HepG2 (cell line): ENCODE data around the gene TWIST2. TPM values are rescaled to one million over a fixed set of nuclear protein-coding genes. Genes with fewer than 3 reads are reported as not detected.

Experiments used
- AGO1 ChIP-seq: fragments of 200-400 bp; formaldehyde crosslinking; IDR thresholded peaks from 2 replicates; pipeline ENCODE4 v1.6.1; 2017; ENCODE audit warnings: mild to moderate bottlenecking, low read depth, low read length, moderate library complexity; ENCODE audit not compliant: poor library complexity, severe bottlenecking
- AGO2 ChIP-seq: fragments of 200-400 bp; formaldehyde crosslinking; optimal IDR thresholded peaks from 2 replicates; pipeline ENCODE3; 2017; ENCODE audit warnings: mild to moderate bottlenecking, low read depth, low read length, moderate library complexity
- ARNTL ChIP-seq: sonication (generic); formaldehyde crosslinking; IDR thresholded peaks from 2 replicates; pipeline ENCODE4 v1.4.0; 2020; ENCODE audit warnings: mild to moderate bottlenecking, missing genetic modification reagents
- CHD4 ChIP-seq: fragments of 200-600 bp; sonication (generic); IDR thresholded peaks from 2 replicates; pipeline ENCODE4 v1.7.0; 2017; ENCODE audit warnings: mild to moderate bottlenecking, low read length, borderline replicate concordance
- GABPA ChIP-seq, 2 experiments: IDR thresholded peaks; 2 replicates each; pipeline ENCODE4 v1.6.1; 2011 to 2016; ENCODE audit warnings: low read depth in 2 of 2, low read length in 1 of 2, missing biosample characterization in 1 of 2, missing genetic modification characterization in 1 of 2
- JUND ChIP-seq: sonication (generic); formaldehyde crosslinking; IDR thresholded peaks from 2 replicates; pipeline ENCODE4 v1.8.0; 2022; ENCODE audit warnings: mild to moderate bottlenecking, missing genetic modification reagents
- KAT8 ChIP-seq: IDR thresholded peaks from 2 replicates; pipeline ENCODE4 v1.6.1; 2016; ENCODE audit warnings: missing genetic modification reagents, missing compliant biosample characterization
- MED13 ChIP-seq: sonication (generic); formaldehyde crosslinking; IDR thresholded peaks from 2 replicates; pipeline ENCODE4 v1.5.0; 2020; ENCODE audit warnings: missing genetic modification reagents
- NFRKB ChIP-seq: fragments of 450-650 bp; IDR thresholded peaks from 2 replicates; pipeline ENCODE4 v1.6.1; 2017
- NPAS2 ChIP-seq: sonication (generic); formaldehyde crosslinking; IDR thresholded peaks from 2 replicates; pipeline ENCODE4 v1.8.0; 2022; ENCODE audit warnings: mild to moderate bottlenecking, missing genetic modification reagents, borderline replicate concordance
- NR1H2 ChIP-seq: sonication (generic); formaldehyde crosslinking; IDR thresholded peaks from 2 replicates; pipeline ENCODE4 v1.8.1; 2022; ENCODE audit warnings: low read depth, missing genetic modification reagents, borderline replicate concordance
- NR2F6 ChIP-seq, 2 experiments: IDR thresholded peaks; 2 replicates each; pipeline ENCODE4 v1.6.1; 2016; ENCODE audit warnings: antibody characterized with exemption in 1 of 2, mild to moderate bottlenecking in 1 of 2
- POLR2AphosphoS2 ChIP-seq: IDR thresholded peaks from 2 replicates; pipeline ENCODE4 v1.6.1; 2011; ENCODE audit warnings: low read depth, low read length, improper control_type of control experiment
- SETDB1 ChIP-seq: sonication (generic); formaldehyde crosslinking; IDR thresholded peaks from 2 replicates; pipeline ENCODE4 v1.5.1; 2020; ENCODE audit warnings: missing genetic modification reagents, mild to moderate bottlenecking, borderline replicate concordance
- SMAD3 ChIP-seq: sonication (generic); formaldehyde crosslinking; IDR thresholded peaks from 2 replicates; pipeline ENCODE4 v1.4.0; 2020; ENCODE audit warnings: missing genetic modification reagents
- TCF7 ChIP-seq: sonication (generic); IDR thresholded peaks from 2 replicates; pipeline ENCODE4 v1.6.1; 2016; ENCODE audit warnings: antibody characterized with exemption, low read depth
- THYN1 ChIP-seq: sonication (generic); formaldehyde crosslinking; IDR thresholded peaks from 2 replicates; pipeline ENCODE4 v1.8.1; 2023; ENCODE audit warnings: low read depth, mild to moderate bottlenecking, moderate library complexity, missing genetic modification reagents, borderline replicate concordance
- ZMYM4 ChIP-seq: sonication (generic); formaldehyde crosslinking; IDR thresholded peaks from 2 replicates; pipeline ENCODE4 v1.8.1; 2023; ENCODE audit warnings: mild to moderate bottlenecking, missing genetic modification reagents
- ZNF124 ChIP-seq: sonication (generic); formaldehyde crosslinking; IDR thresholded peaks from 2 replicates; pipeline ENCODE4 v1.4.0; 2020; ENCODE audit warnings: missing genetic modification reagents
- ZNF546 ChIP-seq: sonication (generic); formaldehyde crosslinking; conservative IDR thresholded peaks from 2 replicates; pipeline ENCODE4 v1.8.1; 2023; ENCODE audit warnings: mild to moderate bottlenecking, missing genetic modification reagents
- ZNF652 ChIP-seq: IDR thresholded peaks from 2 replicates; pipeline ENCODE4 v1.6.1; 2016; ENCODE audit warnings: low read depth, borderline replicate concordance
- ZNF768 ChIP-seq: sonication (generic); formaldehyde crosslinking; IDR thresholded peaks from 2 replicates; pipeline ENCODE4 v1.4.0; 2020; ENCODE audit warnings: missing genetic modification reagents
- ZNF788 ChIP-seq: sonication (generic); formaldehyde crosslinking; IDR thresholded peaks from 2 replicates; pipeline ENCODE4 v1.5.0; 2020; ENCODE audit warnings: mild to moderate bottlenecking, missing genetic modification reagents, borderline replicate concordance
- ZSCAN25 ChIP-seq: sonication (generic); formaldehyde crosslinking; IDR thresholded peaks from 2 replicates; pipeline ENCODE4 v1.8.0; 2022; ENCODE audit warnings: mild to moderate bottlenecking, missing genetic modification reagents
- polyA plus RNA-seq, 8 experiments: library from polyadenylated mRNA; depleted of rRNA in 3 of 8; stranded (reverse) in 7 of 8; unstranded in 1 of 8; fragments of >200 nt; fragmentation: Illumina TruSeq in 4 of 8; extraction: Trizol in 4 of 8; gene quantifications; 2 replicates each; pipeline versions ENCODE4 v1.2.1 to v1.2.3, GENCODE V29; 2011 to 2016; ENCODE audit warnings: low read depth in 4 of 8, missing spikeins in 1 of 8, mixed read lengths in 1 of 8; ENCODE audit not compliant: insufficient read depth in 1 of 8
- total RNA-seq, 5 experiments: library from RNA; depleted of rRNA; stranded (reverse); fragments of >200 nt; fragmentation: Illumina TruSeq; extraction: Trizol; gene quantifications; 2 replicates each; pipeline ENCODE4 v1.2.3, GENCODE V29; 2016; ENCODE audit warnings: low read depth in 1 of 5
- TF ChIP-seq, protein P1 (sequence below): IDR thresholded peaks from 2 replicates; pipeline ENCODE4 v1.6.1; 2012; ENCODE audit warnings: low read depth, low read length, improper control_type of control experiment
- TF ChIP-seq, protein P2 (sequence below): sonication (generic); formaldehyde crosslinking; IDR thresholded peaks from 2 replicates; pipeline ENCODE4 v1.8.0; 2022; ENCODE audit warnings: low read depth, missing genetic modification reagents
- TF ChIP-seq, protein P3 (sequence below), 2 experiments: fragments of 450-650 bp in 1 of 2; sonication (generic) in 1 of 2; formaldehyde crosslinking; IDR thresholded peaks; 2 replicates each; pipeline versions ENCODE4 v1.5.0 to v1.8.0; 2020 to 2022; ENCODE audit warnings: mild to moderate bottlenecking in 1 of 2, missing genetic modification reagents in 1 of 2

The TWIST2 gene
- total and polyA plus RNA-seq, 2 of the 13 experiments (the other 11 are each of a cell fraction or from before 2014, with no cell fraction given) = 0.08 to 0.11 TPM

DNA sequence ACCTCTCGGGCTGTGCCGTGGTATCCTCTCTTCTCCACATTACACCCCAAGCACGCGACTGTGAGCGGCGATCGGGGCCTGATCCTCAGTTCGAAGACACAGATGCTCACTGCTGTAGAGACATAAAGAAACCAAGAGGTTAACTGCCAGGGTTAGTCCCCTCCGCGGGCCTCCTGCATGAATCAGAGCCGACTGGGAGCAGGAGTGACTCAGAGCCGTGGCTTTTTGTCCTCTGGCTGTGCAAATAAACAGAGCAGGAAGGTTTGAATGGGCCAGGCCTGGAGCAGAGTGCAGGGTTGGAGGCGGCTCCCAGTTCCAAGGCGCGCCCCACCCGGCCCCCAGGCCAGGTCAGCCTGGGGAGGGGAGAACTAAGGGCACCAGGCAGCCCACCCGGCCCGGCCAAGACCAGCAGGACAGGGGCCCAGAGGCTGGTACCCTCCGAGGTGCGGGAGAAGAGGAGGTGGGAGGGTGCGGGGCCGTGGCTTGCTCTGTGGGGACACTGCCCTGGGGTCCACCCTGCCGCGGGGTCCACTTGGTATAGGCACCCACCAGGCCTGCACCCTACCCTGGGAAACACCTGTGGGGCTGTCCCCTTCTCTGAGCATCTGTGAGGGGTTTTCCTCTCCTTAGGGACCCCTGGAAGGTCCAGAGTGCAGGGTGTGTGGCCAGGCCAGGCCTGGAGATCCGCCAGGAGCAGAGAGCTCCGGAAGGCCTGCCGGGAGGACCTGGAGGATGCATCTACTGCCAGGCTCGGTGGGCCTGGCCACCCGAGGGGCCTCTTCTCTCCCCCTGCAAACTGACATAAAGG, 16.5 kb downstream of the TWIST2 start (continued):
- TF ChIP-seq ZNF652 (CRISPR knock-in tag) (peak; percentile 98), ZNF124 (no peak), JUND (CRISPR knock-in tag) (peak; percentile 98), KAT8 (CRISPR knock-in tag) (peak; percentile 78), AGO1 (peak; percentile 74), NR2F6 (IDR thresholded peaks at IDR 0.05) (peak; percentile 91), NR2F6 (CRISPR knock-in tag; IDR thresholded peaks at IDR 0.05) (peak; percentile 94), THYN1 (CRISPR knock-in tag) (0 out of 2 replicates have a peak, but pooled peaks have one; percentile 43), POLR2AphosphoS2 (no peak), NFRKB (no peak), ZSCAN25 (CRISPR knock-in tag) (peak; percentile 39; the same call in 1 of the 2 replicates), ZNF788 (peak; percentile 68; the same call in 1 of the 2 replicates), ARNTL (CRISPR knock-in tag) (peak; percentile 79; the same call in 1 of the 2 replicates), SMAD3 (CRISPR knock-in tag) (peak; percentile 81), TCF7 (peak; percentile 97), MED13 (CRISPR knock-in tag) (peak; percentile 54; the same call in 1 of the 2 replicates), CHD4 (peak; percentile 58; the same call in 1 of the 2 replicates), NR1H2 (CRISPR knock-in tag) (peak; percentile 83), GABPA (IDR thresholded peaks at IDR 0.05; ENCODE audit: low read depth, low read length) (no peak), GABPA (CRISPR knock-in tag; IDR thresholded peaks at IDR 0.05; ENCODE audit: low read depth) (peak; percentile 5), AGO2 (peak; percentile 76), SETDB1 (CRISPR knock-in tag) (no peak), ZNF768 (CRISPR knock-in tag) (peak; percentile 75; the same call in 1 of the 2 replicates), ZNF546 (CRISPR knock-in tag) (peak; percentile 94), ZMYM4 (peak; percentile 70), NPAS2 (CRISPR knock-in tag) (no peak)
- TF ChIP-seq, protein P1, sequence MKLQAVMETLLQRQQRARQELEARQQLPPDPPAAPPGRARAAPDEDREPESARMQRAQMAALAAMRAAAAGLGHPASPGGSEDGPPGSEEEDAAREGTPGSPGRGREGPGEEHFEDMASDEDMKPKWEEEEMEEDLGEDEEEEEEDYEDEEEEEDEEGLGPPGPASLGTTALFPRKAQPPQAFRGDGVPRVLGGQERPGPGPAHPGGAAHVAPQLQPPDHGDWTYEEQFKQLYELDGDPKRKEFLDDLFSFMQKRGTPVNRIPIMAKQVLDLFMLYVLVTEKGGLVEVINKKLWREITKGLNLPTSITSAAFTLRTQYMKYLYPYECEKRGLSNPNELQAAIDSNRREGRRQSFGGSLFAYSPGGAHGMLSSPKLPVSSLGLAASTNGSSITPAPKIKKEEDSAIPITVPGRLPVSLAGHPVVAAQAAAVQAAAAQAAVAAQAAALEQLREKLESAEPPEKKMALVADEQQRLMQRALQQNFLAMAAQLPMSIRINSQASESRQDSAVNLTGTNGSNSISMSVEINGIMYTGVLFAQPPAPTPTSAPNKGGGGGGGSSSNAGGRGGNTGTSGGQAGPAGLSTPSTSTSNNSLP = peak; percentile 23; the same call in 1 of the 2 replicates
- TF ChIP-seq, protein P2, sequence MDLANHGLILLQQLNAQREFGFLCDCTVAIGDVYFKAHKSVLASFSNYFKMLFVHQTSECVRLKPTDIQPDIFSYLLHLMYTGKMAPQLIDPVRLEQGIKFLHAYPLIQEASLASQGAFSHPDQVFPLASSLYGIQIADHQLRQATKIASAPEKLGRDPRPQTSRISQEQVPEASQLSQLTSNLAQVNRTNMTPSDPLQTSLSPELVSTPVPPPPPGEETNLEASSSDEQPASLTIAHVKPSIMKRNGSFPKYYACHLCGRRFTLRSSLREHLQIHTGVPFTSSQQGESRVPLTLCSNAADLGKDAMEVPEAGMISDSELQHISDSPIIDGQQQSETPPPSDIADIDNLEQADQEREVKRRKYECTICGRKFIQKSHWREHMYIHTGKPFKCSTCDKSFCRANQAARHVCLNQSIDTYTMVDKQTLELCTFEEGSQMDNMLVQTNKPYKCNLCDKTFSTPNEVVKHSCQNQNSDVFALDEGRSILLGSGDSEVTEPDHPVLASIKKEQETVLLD (CRISPR knock-in tag) = no peak
- TF ChIP-seq, protein P3, sequence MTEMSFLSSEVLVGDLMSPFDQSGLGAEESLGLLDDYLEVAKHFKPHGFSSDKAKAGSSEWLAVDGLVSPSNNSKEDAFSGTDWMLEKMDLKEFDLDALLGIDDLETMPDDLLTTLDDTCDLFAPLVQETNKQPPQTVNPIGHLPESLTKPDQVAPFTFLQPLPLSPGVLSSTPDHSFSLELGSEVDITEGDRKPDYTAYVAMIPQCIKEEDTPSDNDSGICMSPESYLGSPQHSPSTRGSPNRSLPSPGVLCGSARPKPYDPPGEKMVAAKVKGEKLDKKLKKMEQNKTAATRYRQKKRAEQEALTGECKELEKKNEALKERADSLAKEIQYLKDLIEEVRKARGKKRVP (CRISPR knock-in tag; IDR thresholded peaks at IDR 0.05) = no peak
